Right ventricle myocardium superior (tissue), 1 donor: ENCODE data around the gene BNC2. TPM values are rescaled to one million over a fixed set of nuclear protein-coding genes. Genes with fewer than 3 reads are reported as not detected.

Source experiments
- ATAC-seq: fragments of 200-7000 bp; cut with Tn5 transposase; one replicate; pipeline ENCODE4 v1.9.1; 2020; ENCODE audit warnings: mild to moderate bottlenecking; ENCODE audit not compliant: poor library complexity
- DNase-seq: peaks from one replicate; pipeline ENCODE4 v3.0.0-alpha.2; 2020
- intact Hi-C: fragments of 100-400 bp; cut with DNase I; formaldehyde crosslinking; loops from one replicate; pipeline ENCODE4 v1.11.2; 2022
- total RNA-seq: library from RNA; stranded (reverse); fragmentation: NEBNext Ultra II Directional; extraction: Animal tissue kit (Norgen Biotek cat#: 25700); gene quantifications from one replicate; pipeline ENCODE4 v1.2.1, GENCODE V29; 2021
- donor health status: DM: no; HTN: yes; CAD: no; lungs with severe emphysema.

The BNC2 gene
- total RNA-seq, 1 donor from 2014 or later: 3.9 TPM

- ATAC-seq: no peak
- DNase-seq: no peak
- intact Hi-C loops: no loop called here
Observed at GRCh38 chr9:16730162-16730561, 140.3 kb downstream of the BNC2 start.

GRCh38 chr9:16729651-16730050, 140.8 kb downstream of the BNC2 start:
- no peak for ATAC-seq
- intact Hi-C loops: no loop called here
- DNase-seq: no peak

- ATAC-seq (peak; percentile 4), DNase-seq (no peak)
- intact Hi-C loops: no loop called here
Observed at GRCh38 chr9:16728137-16728508, 142.3 kb downstream of the BNC2 start.

- DNase-seq (no peak), ATAC-seq (peak; percentile 18)
- intact Hi-C loops: no loop called here
Observed at GRCh38 chr9:16727452-16728136, 142.9 kb downstream of the BNC2 start.

- intact Hi-C loops: no loop called here
- peak; percentile 90 for ATAC-seq
Observed at GRCh38 chr9:16726718-16727451, 143.6 kb downstream of the BNC2 start.

GRCh38 chr9:16726029-16726428, 144.4 kb downstream of the BNC2 start:
- no peak for DNase-seq
- intact Hi-C loops: no loop called here
- no peak for ATAC-seq

More at GRCh38 chr9:16726718-16727451, 143.6 kb downstream of the BNC2 start:
- DNase-seq: peak; percentile 86

- intact Hi-C loops: no loop called here
- ATAC-seq: no peak
- no peak for DNase-seq
Observed at GRCh38 chr9:16725066-16725465, 145.4 kb downstream of the BNC2 start.

- ATAC-seq (peak; percentile 87), DNase-seq (no peak)
- intact Hi-C loops: no loop called here
Observed at GRCh38 chr9:16721972-16722371, 148.5 kb downstream of the BNC2 start.

- intact Hi-C loops: no loop called here
- ATAC-seq: no peak
- DNase-seq: no peak
Observed at GRCh38 chr9:16720386-16720785, 150.1 kb downstream of the BNC2 start.

- ATAC-seq (no peak), DNase-seq (no peak)
- intact Hi-C loops: no loop called here
Observed at GRCh38 chr9:16719921-16720320, 150.5 kb downstream of the BNC2 start.

- intact Hi-C loops: no loop called here
- ATAC-seq (no peak), DNase-seq (no peak)
Observed at GRCh38 chr9:16718952-16719351, 151.5 kb downstream of the BNC2 start.

GRCh38 chr9:16718296-16718695, 152.2 kb downstream of the BNC2 start:
- intact Hi-C loops: no loop called here
- ATAC-seq: no peak

GRCh38 chr9:16716601-16717000, 153.9 kb downstream of the BNC2 start:
- intact Hi-C loops: no loop called here

More at GRCh38 chr9:16718296-16718695, 152.2 kb downstream of the BNC2 start:
- no peak for DNase-seq

GRCh38 chr9:16715404-16715803, 155.1 kb downstream of the BNC2 start:
- DNase-seq: no peak
- peak; percentile 22 for ATAC-seq
- intact Hi-C loops: no loop called here

More at GRCh38 chr9:16716601-16717000, 153.9 kb downstream of the BNC2 start:
- ATAC-seq (no peak), DNase-seq (no peak)

GRCh38 chr9:16712787-16713186, 157.7 kb downstream of the BNC2 start:
- ATAC-seq: no peak
- intact Hi-C loops: no loop called here
- no peak for DNase-seq

- no peak for ATAC-seq
- intact Hi-C loops: no loop called here
- no peak for DNase-seq
Observed at GRCh38 chr9:16710888-16711287, 159.6 kb downstream of the BNC2 start.

GRCh38 chr9:16709924-16710323, 160.5 kb downstream of the BNC2 start:
- no peak for ATAC-seq
- intact Hi-C loops: no loop called here

GRCh38 chr9:16708656-16709435, 161.6 kb downstream of the BNC2 start:
- intact Hi-C loops: no loop called here
- DNase-seq (no peak), ATAC-seq (no peak)

More at GRCh38 chr9:16709924-16710323, 160.5 kb downstream of the BNC2 start:
- no peak for DNase-seq

- DNase-seq (peak; percentile 88), ATAC-seq (peak; percentile 96)
- intact Hi-C loops: no loop called here
Observed at GRCh38 chr9:16705111-16705604, 165.3 kb downstream of the BNC2 start.
